Stimulated activated CD4-positive, alpha-beta T cell treated with anti-CD3 and anti-CD28 coated beads, Interleukin-2, amount 100 ng/mL, for 24 hours (primary cell): ENCODE measurements around the gene SLITRK4.

ENCODE experiments used
- DNase-seq, 2 donors: peaks; one replicate each; pipeline ENCODE4 v3.0.0-alpha.2; 2020

Gene SLITRK4

GRCh38 chrX:143635915-143636314 is at the start of gene SLITRK4:
TSS of gene SLITRK4 (minus strand) at chrX:143636101. CDS start at chrX:143631108, 4,993 bp downstream.
- DNase-seq: no peak

- DNase-seq: no peak
These were observed 47.6 kb upstream of the SLITRK4 start for GRCh38 chrX:143683486-143683885.

- DNase-seq: no peak
These were observed 39.0 kb upstream of the SLITRK4 start for GRCh38 chrX:143674926-143675325.

- DNase-seq: no peak
These were observed 33.5 kb upstream of the SLITRK4 start for GRCh38 chrX:143669395-143669794.

GRCh38 chrX:143664302-143664701 is 28.4 kb upstream of the SLITRK4 start:
- DNase-seq: no peak

- DNase-seq: no peak
These were observed 27.9 kb upstream of the SLITRK4 start for GRCh38 chrX:143663755-143664154.

GRCh38 chrX:143661286-143661685 is 25.4 kb upstream of the SLITRK4 start:
- no peak for DNase-seq

GRCh38 chrX:143648705-143649104 is 12.8 kb upstream of the SLITRK4 start:
- DNase-seq: no peak

GRCh38 chrX:143642426-143642825 is 6.5 kb upstream of the SLITRK4 start:
- DNase-seq: no peak

GRCh38 chrX:143636831-143637230 is 930 bp upstream of the SLITRK4 start:
- no peak for DNase-seq

- DNase-seq: no peak
These were observed 1.0 kb downstream of the SLITRK4 start for GRCh38 chrX:143634663-143635455.

GRCh38 chrX:143634309-143634662 is 1.6 kb downstream of the SLITRK4 start:
- DNase-seq: no peak

GRCh38 chrX:143633461-143634308 is 2.2 kb downstream of the SLITRK4 start:
- no peak for DNase-seq

- no peak for DNase-seq
These were observed 3.1 kb downstream of the SLITRK4 start for GRCh38 chrX:143632625-143633410.

- DNase-seq: no peak
These were observed 12.2 kb downstream of the SLITRK4 start for GRCh38 chrX:143623657-143624056.

- DNase-seq: no peak
These were observed 14.6 kb downstream of the SLITRK4 start for GRCh38 chrX:143621276-143621675.

GRCh38 chrX:143615851-143616250 is 20.1 kb downstream of the SLITRK4 start:
- DNase-seq: no peak

GRCh38 chrX:143601809-143602208 is 34.1 kb downstream of the SLITRK4 start:
- no peak for DNase-seq

- no peak for DNase-seq
These were observed 54.7 kb downstream of the SLITRK4 start for GRCh38 chrX:143581240-143581639.

- DNase-seq: no peak
These were observed 55.6 kb downstream of the SLITRK4 start for GRCh38 chrX:143580266-143580665.
